Stomach (tissue), 4 donors: Measurements from ENCODE around the gene YOD1.

ENCODE experiments used
- EP300 ChIP-seq: sonication (generic); formaldehyde crosslinking; IDR thresholded peaks from one replicate; pipeline ENCODE4 v1.6.1; 2017; ENCODE audit warnings: antibody characterized with exemption
- POLR2A ChIP-seq, 4 donors: fragments of 450-650 bp; IDR thresholded peaks; one replicate each; pipeline ENCODE4 v1.6.1; 2016; ENCODE audit warnings: antibody characterized with exemption in 4 of 4, control low read depth in 2 of 4, mild to moderate bottlenecking in 1 of 4, moderate library complexity in 1 of 4
- POLR2AphosphoS5 ChIP-seq, 3 donors: sonication (generic); formaldehyde crosslinking; IDR thresholded peaks; one replicate each; pipeline ENCODE4 v1.6.1; 2016; ENCODE audit warnings: antibody characterized with exemption in 3 of 3
- TF ChIP-seq, protein P1 (sequence below), 7 experiments: fragments of 450-650 bp in 4 of 7; fragments of 200-600 bp in 3 of 7; sonication (generic) in 3 of 7; IDR thresholded peaks; one replicate each; pipeline ENCODE4 v1.5.1; 2016 to 2019; ENCODE audit warnings: antibody characterized with exemption in 7 of 7, control low read depth in 2 of 7, mild to moderate bottlenecking in 1 of 7

DNA sequence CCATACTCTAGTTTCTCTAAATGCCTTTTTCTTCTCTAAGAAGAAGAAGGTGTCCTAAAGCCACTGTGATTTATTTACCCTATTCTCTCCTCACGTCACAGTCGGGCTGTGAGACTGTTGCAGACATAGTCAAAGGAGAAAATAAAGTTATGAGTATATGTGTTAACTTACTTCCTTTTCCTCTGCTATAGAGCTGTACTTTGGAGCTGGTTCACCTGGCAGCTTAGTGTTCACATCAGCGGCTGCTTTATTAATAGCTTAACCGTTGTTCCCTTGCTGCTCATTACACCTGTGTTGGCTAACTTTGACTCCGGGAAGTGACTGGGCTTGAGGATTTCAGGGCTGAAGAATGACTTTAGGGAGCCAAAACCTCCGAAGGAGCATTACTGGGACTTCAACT lies 5.7 kb upstream of the YOD1 start:
- TF ChIP-seq, protein P1, sequence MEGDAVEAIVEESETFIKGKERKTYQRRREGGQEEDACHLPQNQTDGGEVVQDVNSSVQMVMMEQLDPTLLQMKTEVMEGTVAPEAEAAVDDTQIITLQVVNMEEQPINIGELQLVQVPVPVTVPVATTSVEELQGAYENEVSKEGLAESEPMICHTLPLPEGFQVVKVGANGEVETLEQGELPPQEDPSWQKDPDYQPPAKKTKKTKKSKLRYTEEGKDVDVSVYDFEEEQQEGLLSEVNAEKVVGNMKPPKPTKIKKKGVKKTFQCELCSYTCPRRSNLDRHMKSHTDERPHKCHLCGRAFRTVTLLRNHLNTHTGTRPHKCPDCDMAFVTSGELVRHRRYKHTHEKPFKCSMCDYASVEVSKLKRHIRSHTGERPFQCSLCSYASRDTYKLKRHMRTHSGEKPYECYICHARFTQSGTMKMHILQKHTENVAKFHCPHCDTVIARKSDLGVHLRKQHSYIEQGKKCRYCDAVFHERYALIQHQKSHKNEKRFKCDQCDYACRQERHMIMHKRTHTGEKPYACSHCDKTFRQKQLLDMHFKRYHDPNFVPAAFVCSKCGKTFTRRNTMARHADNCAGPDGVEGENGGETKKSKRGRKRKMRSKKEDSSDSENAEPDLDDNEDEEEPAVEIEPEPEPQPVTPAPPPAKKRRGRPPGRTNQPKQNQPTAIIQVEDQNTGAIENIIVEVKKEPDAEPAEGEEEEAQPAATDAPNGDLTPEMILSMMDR (IDR thresholded peaks at IDR 0.05), result no peak
- TF ChIP-seq POLR2AphosphoS5 (IDR thresholded peaks at IDR 0.05), result peak in 1 of 3 donors; percentile 12
- TF ChIP-seq POLR2A (IDR thresholded peaks at IDR 0.05), result no peak
- TF ChIP-seq EP300, result no peak
